Endodermal cell (in vitro differentiated cells): ENCODE results near the gene OGT. TPM values are rescaled to one million over a fixed set of nuclear protein-coding genes. Genes with fewer than 3 reads are reported as not detected.

ENCODE experiments used
- DNase-seq: peaks from one replicate; pipeline ENCODE4 v3.0.0-alpha.2; 2017
- H3K27ac ChIP-seq: 2 replicates; pipeline ENCODE4 v1.5.1; 2013; ENCODE audit warnings: mild to moderate bottlenecking, low read depth, low read length, moderate library complexity
- H3K27me3 ChIP-seq: 2 replicates; pipeline ENCODE4 v1.6.1; 2013; ENCODE audit warnings: mild to moderate bottlenecking, low read length, moderate library complexity; ENCODE audit not compliant: insufficient read depth, control insufficient read depth, poor library complexity, severe bottlenecking
- H3K36me3 ChIP-seq: 2 replicates; pipeline ENCODE4 v1.7.0; 2013; ENCODE audit warnings: mild to moderate bottlenecking, low read length, moderate library complexity; ENCODE audit not compliant: control insufficient read depth, insufficient read depth
- H3K4me1 ChIP-seq: one replicate; pipeline ENCODE4 v1.7.0; 2013; ENCODE audit warnings: low read length; ENCODE audit not compliant: control insufficient read depth, insufficient read depth
- H3K4me3 ChIP-seq: 2 replicates; pipeline ENCODE4 v1.5.1; 2013; ENCODE audit warnings: mild to moderate bottlenecking, low read length, moderate library complexity
- H3K9ac ChIP-seq: 2 replicates; pipeline ENCODE4 v1.6.1; 2013; ENCODE audit warnings: mild to moderate bottlenecking, low read length, moderate library complexity; ENCODE audit not compliant: poor library complexity, severe bottlenecking; ENCODE audit errors: extremely low read depth
- H3K9me3 ChIP-seq: 2 replicates; pipeline ENCODE4 v1.6.1; 2013; ENCODE audit warnings: mild to moderate bottlenecking, low read length, moderate library complexity; ENCODE audit not compliant: control insufficient read depth
- H3K27ac Mint-ChIP-seq: 2 replicates; pipeline ENCODE4 v1.8.0; 2020; ENCODE audit warnings: mixed read lengths
- H3K27me3 Mint-ChIP-seq: 2 replicates; pipeline ENCODE4 v1.8.0; 2021; ENCODE audit warnings: mild to moderate bottlenecking, mixed read lengths; ENCODE audit not compliant: insufficient read depth
- H3K36me3 Mint-ChIP-seq: 2 replicates; pipeline ENCODE4 v1.8.0; 2020; ENCODE audit warnings: low read depth, mixed read lengths
- H3K4me1 Mint-ChIP-seq: 2 replicates; pipeline ENCODE4 v1.8.0; 2020; ENCODE audit warnings: mixed read lengths
- H3K4me3 Mint-ChIP-seq: 2 replicates; pipeline ENCODE4 v1.8.0; 2020; ENCODE audit warnings: mild to moderate bottlenecking, moderate library complexity, mixed read lengths
- H3K9me3 Mint-ChIP-seq: 2 replicates; pipeline ENCODE4 v1.8.0; 2020; ENCODE audit warnings: mild to moderate bottlenecking, mixed read lengths
- WGBS, 2 experiments: methylation state at CpG; one replicate each; pipeline versions ENCODE4 v1.1.5 to v1.1.7; 2013; ENCODE audit warnings: missing lambda C conversion rate in 2 of 2, mixed read lengths in 1 of 2; ENCODE audit not compliant: insufficient coverage in 1 of 2, insufficient read length in 1 of 2; 5-methylcytosine and 5-hydroxymethylcytosine counted together
- total RNA-seq, 2 donors: library from RNA; stranded (reverse); fragmentation: NEBNext Ultra II Directional in 1 of 2; extraction: Animal tissue kit (Norgen Biotek cat#: 25700) in 1 of 2; gene quantifications; 2 replicates in 1 of 2; 3 replicates in 1 of 2; pipeline ENCODE4 v1.2.1, GENCODE V29; 2021
- TF ChIP-seq, protein P1 (sequence below): fragments of 200-600 bp; sonication (generic); conservative IDR thresholded peaks from 2 replicates; pipeline ENCODE4 v1.5.0; 2021; ENCODE audit warnings: antibody characterized with exemption, mild to moderate bottlenecking

Gene OGT
- total RNA-seq, 2 donors from 2014 or later: 114 to 153 TPM

DNA sequence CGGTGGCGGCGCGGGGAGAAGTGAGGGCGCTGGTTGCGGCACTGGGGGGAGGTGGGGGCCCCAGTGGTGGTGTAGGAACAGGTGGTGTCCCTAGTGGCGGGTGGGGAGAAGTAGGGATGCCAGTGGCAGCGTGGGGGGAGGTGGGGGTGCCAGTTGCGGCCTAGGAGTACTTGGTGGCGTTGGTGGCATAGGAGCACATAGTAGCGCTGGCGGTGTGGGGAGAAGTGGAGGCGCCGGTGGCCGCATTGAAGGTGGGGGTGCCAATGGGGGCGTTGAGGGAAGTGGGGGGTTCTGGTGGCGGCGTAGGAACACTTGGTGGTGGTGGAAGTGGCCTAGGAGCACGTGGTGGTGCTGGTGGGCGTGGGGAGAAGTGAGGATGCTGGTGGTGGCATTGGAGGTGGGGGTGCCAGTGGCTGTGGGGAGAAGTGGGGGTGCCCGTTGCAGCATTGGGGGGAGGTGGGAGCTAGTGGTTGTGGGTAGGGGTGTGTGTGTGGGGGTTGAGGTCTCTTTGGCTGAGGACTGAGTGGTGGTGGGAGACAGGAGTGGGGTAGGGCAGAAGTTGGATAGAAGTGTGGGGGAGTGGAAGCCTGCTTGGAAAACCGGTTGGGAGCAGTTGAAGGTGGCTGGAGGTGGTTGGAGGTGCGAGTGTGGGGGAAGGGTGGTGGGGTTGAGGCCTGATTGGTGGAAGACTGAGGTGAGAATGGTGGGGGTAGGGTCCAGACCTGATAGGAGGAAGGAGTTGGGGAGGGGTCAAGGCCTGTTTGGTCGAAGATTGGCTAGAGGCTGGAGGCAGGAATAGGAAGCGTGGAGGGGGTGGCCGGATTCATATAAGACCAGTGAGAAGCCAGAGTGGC lies 46.5 kb downstream of the OGT start:
- WGBS, 2 experiments: 98% methylated on average over 20 of the region's 26 CpGs; no CpG with 5 or more reads in 1 of the 2 experiments
- Mint-ChIP-seq H3K27me3 (no peaks in the 10 kb centered on the region), H3K36me3 (peaks cover 49% of the 10 kb centered on the region), H3K27ac (no peak overlapping the region), H3K9me3 (peaks cover 42% of the 10 kb centered on the region), H3K4me3 (no peak overlapping the region), H3K4me1 (no peaks in the 10 kb centered on the region)
- DNase-seq: peak; percentile 68
- Histone ChIP-seq H3K27me3 (no peaks in the 10 kb centered on the region), H3K9ac (no peak overlapping the region), H3K4me1 (no peaks in the 10 kb centered on the region), H3K4me3 (no peak overlapping the region), H3K9me3 (no peaks in the 10 kb centered on the region), H3K36me3 (peaks cover 23% of the 10 kb centered on the region), H3K27ac (no peak overlapping the region)
- TF ChIP-seq, protein P1, sequence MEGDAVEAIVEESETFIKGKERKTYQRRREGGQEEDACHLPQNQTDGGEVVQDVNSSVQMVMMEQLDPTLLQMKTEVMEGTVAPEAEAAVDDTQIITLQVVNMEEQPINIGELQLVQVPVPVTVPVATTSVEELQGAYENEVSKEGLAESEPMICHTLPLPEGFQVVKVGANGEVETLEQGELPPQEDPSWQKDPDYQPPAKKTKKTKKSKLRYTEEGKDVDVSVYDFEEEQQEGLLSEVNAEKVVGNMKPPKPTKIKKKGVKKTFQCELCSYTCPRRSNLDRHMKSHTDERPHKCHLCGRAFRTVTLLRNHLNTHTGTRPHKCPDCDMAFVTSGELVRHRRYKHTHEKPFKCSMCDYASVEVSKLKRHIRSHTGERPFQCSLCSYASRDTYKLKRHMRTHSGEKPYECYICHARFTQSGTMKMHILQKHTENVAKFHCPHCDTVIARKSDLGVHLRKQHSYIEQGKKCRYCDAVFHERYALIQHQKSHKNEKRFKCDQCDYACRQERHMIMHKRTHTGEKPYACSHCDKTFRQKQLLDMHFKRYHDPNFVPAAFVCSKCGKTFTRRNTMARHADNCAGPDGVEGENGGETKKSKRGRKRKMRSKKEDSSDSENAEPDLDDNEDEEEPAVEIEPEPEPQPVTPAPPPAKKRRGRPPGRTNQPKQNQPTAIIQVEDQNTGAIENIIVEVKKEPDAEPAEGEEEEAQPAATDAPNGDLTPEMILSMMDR: no peak

DNA sequence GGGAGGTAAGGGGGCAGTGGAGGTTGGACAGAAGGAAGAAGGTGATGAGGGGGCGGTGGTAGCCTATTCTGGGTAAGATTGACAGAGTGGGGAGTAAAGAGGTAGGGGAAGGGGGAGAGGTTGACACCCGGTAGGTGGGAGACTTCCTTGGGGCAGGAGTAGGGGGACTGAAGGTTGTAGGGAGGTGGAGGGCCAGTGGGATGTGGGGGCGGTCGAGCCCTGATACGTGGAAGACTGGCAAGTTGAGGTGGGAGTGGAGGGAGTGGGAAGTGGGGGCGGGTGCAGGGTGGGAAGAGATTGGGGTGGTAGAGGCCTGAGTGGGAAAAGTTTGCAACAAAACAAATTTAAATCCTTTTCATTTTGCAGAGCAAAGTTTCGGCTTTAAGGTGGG lies 47.1 kb downstream of the OGT start:
- Histone ChIP-seq H3K4me3 (no peak overlapping the region), H3K36me3 (peaks cover 17% of the 10 kb centered on the region), H3K27ac (no peak overlapping the region), H3K4me1 (no peaks in the 10 kb centered on the region), H3K27me3 (no peaks in the 10 kb centered on the region), H3K9ac (no peak overlapping the region), H3K9me3 (no peaks in the 10 kb centered on the region)
- Mint-ChIP-seq H3K36me3 (peaks cover 43% of the 10 kb centered on the region), H3K27me3 (no peaks in the 10 kb centered on the region), H3K4me1 (no peaks in the 10 kb centered on the region), H3K4me3 (no peak overlapping the region), H3K9me3 (peaks cover 43% of the 10 kb centered on the region), H3K27ac (no peak overlapping the region)
- TF ChIP-seq, protein P1: no peak
- WGBS, 2 experiments: 100% methylated on average over 1 to 2 of the region's 7 CpGs
- no peak for DNase-seq

DNA sequence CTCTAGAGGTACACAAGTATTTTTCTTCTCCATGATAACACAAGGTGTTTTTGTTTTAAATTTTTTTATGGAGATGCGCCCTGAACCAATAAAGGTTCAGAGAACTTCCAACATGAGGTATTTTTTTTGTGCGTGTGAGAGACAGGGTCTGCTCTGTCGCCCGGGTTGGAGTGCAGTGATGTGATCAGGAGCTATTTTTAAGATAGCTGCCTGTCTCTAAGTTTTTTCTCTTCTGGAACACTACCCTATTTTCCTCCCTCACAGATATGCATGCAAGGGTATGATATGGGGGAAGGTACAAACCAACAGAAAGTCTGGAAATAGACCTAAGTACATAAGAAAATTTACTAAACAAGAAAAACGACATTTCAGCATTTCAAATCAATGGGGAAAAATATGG lies 48.3 kb downstream of the OGT start:
- Histone ChIP-seq H3K36me3 (peaks cover 6% of the 10 kb centered on the region), H3K9ac (no peak overlapping the region), H3K9me3 (no peaks in the 10 kb centered on the region), H3K27ac (no peak overlapping the region), H3K4me3 (no peak overlapping the region), H3K27me3 (no peaks in the 10 kb centered on the region), H3K4me1 (no peaks in the 10 kb centered on the region)
- no peaks in the 10 kb centered on the region for H3K27me3 Mint-ChIP-seq
- no peak overlapping the region for H3K27ac Mint-ChIP-seq
- TF ChIP-seq, protein P1: no peak
- H3K4me3 Mint-ChIP-seq: no peak overlapping the region
- H3K36me3 Mint-ChIP-seq: peaks cover 33% of the 10 kb centered on the region
- peaks cover 44% of the 10 kb centered on the region for H3K9me3 Mint-ChIP-seq
- no peaks in the 10 kb centered on the region for H3K4me1 Mint-ChIP-seq
- 95% methylated on average over 3 of the region's 5 CpGs; no CpG with 5 or more reads in 1 of the 2 experiments for WGBS, 2 experiments
- DNase-seq: no peak
